Natural killer cell treated with Interleukin-12 subunit alpha and Interleukin-12 subunit beta and Interleukin-15 and Interleukin-18, amount 100 ng/mL, for 72 hours (primary cell): ENCODE measurements around the gene SLC1A2. TPM values are rescaled to one million over a fixed set of nuclear protein-coding genes. Genes with fewer than 3 reads are reported as not detected.

ENCODE experiments used
- ATAC-seq, 2 donors: fragments of 150-1000 bp; cut with Tn5 transposase in 1 of 2; sonication (Bioruptor Pico), chemical (Tn5 transposase) in 1 of 2; 2 replicates each; pipeline ENCODE4 v1.10.0; 2021
- DNase-seq: peaks from one replicate; pipeline ENCODE4 v3.0.0; 2022; ENCODE audit warnings: low spot score
- H3K27ac Mint-ChIP-seq, 2 donors: 1 replicate in 1 of 2; 2 replicates in 1 of 2; pipeline ENCODE4 v1.8.0; 2022; ENCODE audit warnings: mixed read lengths in 2 of 2, mild to moderate bottlenecking in 1 of 2, moderate library complexity in 1 of 2
- H3K27me3 Mint-ChIP-seq, 2 donors: 1 replicate in 1 of 2; 2 replicates in 1 of 2; pipeline ENCODE4 v1.8.0; 2022; ENCODE audit warnings: mixed read lengths in 2 of 2
- H3K36me3 Mint-ChIP-seq: one replicate; pipeline ENCODE4 v1.8.0; 2022; ENCODE audit warnings: mixed read lengths
- H3K4me1 Mint-ChIP-seq, 2 donors: 1 replicate in 1 of 2; 2 replicates in 1 of 2; pipeline ENCODE4 v1.8.0; 2022; ENCODE audit warnings: low read depth in 2 of 2, mixed read lengths in 2 of 2, mild to moderate bottlenecking in 1 of 2
- H3K4me3 Mint-ChIP-seq: one replicate; pipeline ENCODE4 v1.8.0; 2022; ENCODE audit warnings: mixed read lengths
- H3K9me3 Mint-ChIP-seq: 2 replicates; pipeline ENCODE4 v1.8.0; 2022; ENCODE audit warnings: mixed read lengths
- total RNA-seq, 2 donors: library from RNA; stranded (reverse); gene quantifications; one replicate each; pipeline ENCODE4 v1.2.3, GENCODE V29; 2022

SLC1A2 gene
- total RNA-seq, 2 donors from 2014 or later, result 0.12 TPM; not detected in 1

DNA sequence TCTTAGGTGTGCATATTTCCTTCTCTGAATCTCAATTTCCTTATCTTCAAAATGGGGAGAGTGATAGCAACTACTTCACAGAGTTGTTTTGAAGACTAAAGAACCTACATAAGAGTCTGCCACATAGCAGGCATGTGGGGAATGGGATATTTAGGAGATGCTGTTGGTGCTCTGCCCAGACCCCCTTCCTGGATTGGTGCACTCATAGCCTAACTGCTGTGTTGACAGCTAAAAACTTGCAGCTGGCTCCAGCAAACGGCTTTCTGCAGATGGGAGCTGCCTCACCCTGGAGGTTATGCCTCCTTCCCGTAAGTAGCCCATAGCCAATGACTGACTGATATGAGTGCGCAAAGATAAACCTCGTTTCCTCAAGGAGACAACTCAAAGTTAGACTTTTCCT is 174.3 kb downstream of the SLC1A2 start:
- no peak overlapping the region for H3K4me3 Mint-ChIP-seq
- no peak overlapping the region for H3K27ac Mint-ChIP-seq
- H3K36me3 Mint-ChIP-seq, result no peaks in the 10 kb centered on the region
- DNase-seq (no peak), ATAC-seq (no peak)
- H3K27me3 Mint-ChIP-seq, result no peaks in the 10 kb centered on the region
- peaks cover 29 to 39% of the 10 kb centered on the region in 2 donors for H3K4me1 Mint-ChIP-seq
- H3K9me3 Mint-ChIP-seq, result no peaks in the 10 kb centered on the region

DNA sequence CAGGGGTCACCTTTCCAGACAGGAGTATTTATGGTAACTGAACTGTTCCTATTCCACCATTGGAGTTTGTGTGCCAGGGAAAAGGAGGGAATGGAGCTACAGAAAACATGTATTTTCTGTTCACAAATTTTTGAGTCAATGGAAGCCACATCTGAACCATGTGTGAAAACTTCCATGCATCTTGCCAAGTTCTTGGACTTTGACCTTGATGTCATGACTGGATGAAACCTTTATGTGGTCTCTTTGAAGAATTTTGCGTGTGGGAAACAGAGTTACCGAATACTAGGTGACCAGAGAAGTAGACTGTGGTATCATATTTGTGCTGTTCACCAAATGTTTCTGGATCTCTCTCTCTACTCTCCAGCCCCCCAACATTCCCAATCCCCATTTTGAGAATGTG is 175.6 kb downstream of the SLC1A2 start:
- H3K4me3 Mint-ChIP-seq, result no peak overlapping the region
- H3K4me1 Mint-ChIP-seq, result peaks cover 29 to 39% of the 10 kb centered on the region in 2 donors
- H3K9me3 Mint-ChIP-seq, result no peaks in the 10 kb centered on the region
- DNase-seq, result no peak
- peaks cover 0 to 2% of the 10 kb centered on the region in 2 donors for H3K27me3 Mint-ChIP-seq
- no peaks in the 10 kb centered on the region for H3K36me3 Mint-ChIP-seq
- H3K27ac Mint-ChIP-seq, result no peak overlapping the region
- ATAC-seq, result no peak

GRCh38 chr11:35242412-35243242 is 176.7 kb downstream of the SLC1A2 start:
- DNase-seq (no peak), ATAC-seq (no peak)
- H3K4me3 Mint-ChIP-seq, result no peak overlapping the region
- peaks cover 29 to 38% of the 10 kb centered on the region in 2 donors for H3K4me1 Mint-ChIP-seq
- H3K27me3 Mint-ChIP-seq, result peaks cover 0 to 2% of the 10 kb centered on the region in 2 donors
- peak overlapping the region in 1 of 2 donors; percentile 73 for H3K27ac Mint-ChIP-seq
- no peaks in the 10 kb centered on the region for H3K36me3 Mint-ChIP-seq
- no peaks in the 10 kb centered on the region for H3K9me3 Mint-ChIP-seq

- H3K4me1 Mint-ChIP-seq, result peaks cover 29 to 39% of the 10 kb centered on the region in 2 donors
- no peak overlapping the region for H3K27ac Mint-ChIP-seq
- ATAC-seq, result peak in 1 of 2 donors; percentile 5
These were observed 177.8 kb downstream of the SLC1A2 start for GRCh38 chr11:35241531-35241930.

GRCh38 chr11:35241083-35241482 is 178.3 kb downstream of the SLC1A2 start:
- H3K4me1 Mint-ChIP-seq, result peaks cover 34 to 42% of the 10 kb centered on the region in 2 donors
- no peak for ATAC-seq
- no peaks in the 10 kb centered on the region for H3K36me3 Mint-ChIP-seq

More at GRCh38 chr11:35241531-35241930, 177.8 kb downstream of the SLC1A2 start:
- Mint-ChIP-seq H3K9me3 (no peaks in the 10 kb centered on the region), H3K27me3 (peaks cover 0 to 2% of the 10 kb centered on the region in 2 donors), H3K36me3 (no peaks in the 10 kb centered on the region), H3K4me3 (no peak overlapping the region)
- no peak for DNase-seq

DNA sequence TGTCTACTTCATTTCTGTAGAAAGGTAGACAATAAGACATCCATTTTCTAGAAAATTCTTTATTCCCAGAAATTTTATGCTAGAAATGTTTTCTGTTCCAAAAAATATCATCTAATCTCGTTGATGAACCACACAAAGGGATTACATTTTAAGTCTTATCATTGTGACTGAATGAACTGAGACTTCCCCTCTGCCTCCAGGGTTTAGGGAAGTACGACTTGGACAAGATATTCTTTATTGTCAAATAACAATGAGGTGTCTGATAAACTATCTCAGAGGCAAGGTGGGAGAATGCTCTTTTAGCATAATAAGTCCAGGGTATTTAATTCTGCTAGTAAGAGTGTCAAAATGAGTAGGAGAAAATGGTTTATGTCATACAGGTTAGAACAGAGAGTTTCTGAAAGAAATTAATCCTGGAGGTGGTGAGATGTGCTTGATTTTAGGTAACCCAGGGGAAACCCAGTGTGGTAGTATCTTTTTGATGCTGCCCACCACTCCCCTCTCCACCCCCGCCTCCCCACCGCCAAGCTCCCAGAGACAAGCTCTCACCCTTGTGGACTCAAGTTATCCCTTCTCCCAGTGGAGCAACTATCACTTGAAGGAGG is 179.8 kb downstream of the SLC1A2 start:
- Mint-ChIP-seq H3K4me3 (no peak overlapping the region), H3K36me3 (no peaks in the 10 kb centered on the region), H3K27me3 (peaks cover 0 to 2% of the 10 kb centered on the region in 2 donors), H3K4me1 (peaks cover 49 to 54% of the 10 kb centered on the region in 2 donors), H3K9me3 (no peaks in the 10 kb centered on the region), H3K27ac (peak overlapping the region in 1 of 2 donors; percentile 53)
- DNase-seq (no peak), ATAC-seq (no peak)

More at GRCh38 chr11:35241083-35241482, 178.3 kb downstream of the SLC1A2 start:
- Mint-ChIP-seq H3K4me3 (no peak overlapping the region), H3K9me3 (no peaks in the 10 kb centered on the region), H3K27ac (peak overlapping the region in 1 of 2 donors; percentile 3), H3K27me3 (peaks cover 0 to 2% of the 10 kb centered on the region in 2 donors)
- DNase-seq, result no peak

GRCh38 chr11:35238882-35239281 is 180.5 kb downstream of the SLC1A2 start:
- no peaks in the 10 kb centered on the region for H3K9me3 Mint-ChIP-seq
- no peak overlapping the region for H3K4me3 Mint-ChIP-seq
- peaks cover 3% of the 10 kb centered on the region for H3K36me3 Mint-ChIP-seq
- H3K27ac Mint-ChIP-seq, result peak overlapping the region in 1 of 2 donors; percentile 53
- ATAC-seq, result no peak
- no peak for DNase-seq
- H3K27me3 Mint-ChIP-seq, result peaks cover 0 to 2% of the 10 kb centered on the region in 2 donors
- peaks cover 56 to 59% of the 10 kb centered on the region in 2 donors for H3K4me1 Mint-ChIP-seq

- Mint-ChIP-seq H3K9me3 (no peaks in the 10 kb centered on the region), H3K4me3 (no peak overlapping the region), H3K27me3 (peaks cover 0 to 2% of the 10 kb centered on the region in 2 donors), H3K4me1 (peaks cover 60 to 61% of the 10 kb centered on the region in 2 donors), H3K27ac (peak overlapping the region in 1 of 2 donors; percentile 49), H3K36me3 (peaks cover 6% of the 10 kb centered on the region)
- no peak for ATAC-seq
- peak; percentile 65 for DNase-seq
These were observed 181.3 kb downstream of the SLC1A2 start for GRCh38 chr11:35237860-35238715.

DNA sequence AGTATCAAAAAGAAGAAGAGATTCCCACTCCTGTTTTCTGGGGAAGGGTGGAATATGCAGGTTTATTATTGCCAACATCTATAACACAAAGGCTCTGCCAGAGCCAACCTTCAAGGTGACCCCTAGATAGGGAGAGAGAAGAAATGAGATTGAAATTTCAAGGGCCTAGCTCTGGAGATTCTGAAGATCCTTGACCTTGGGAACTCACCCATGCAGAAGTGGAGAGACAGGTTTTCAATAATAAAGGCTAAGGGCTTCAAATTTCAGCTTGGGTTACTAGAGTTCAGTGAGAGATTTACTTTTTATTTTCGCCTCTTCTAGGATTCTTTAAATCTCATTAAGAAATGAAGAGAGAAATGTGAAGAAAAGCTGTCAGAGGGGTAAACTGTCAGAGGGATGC is 182.0 kb downstream of the SLC1A2 start:
- Mint-ChIP-seq H3K27ac (peak overlapping the region in 1 of 2 donors; percentile 84), H3K4me3 (no peak overlapping the region), H3K27me3 (peaks cover 0 to 2% of the 10 kb centered on the region in 2 donors), H3K36me3 (peaks cover 10% of the 10 kb centered on the region), H3K9me3 (no peaks in the 10 kb centered on the region), H3K4me1 (peaks cover 58 to 60% of the 10 kb centered on the region in 2 donors)
- DNase-seq (no peak), ATAC-seq (no peak)

- Mint-ChIP-seq H3K4me1 (peaks cover 54 to 56% of the 10 kb centered on the region in 2 donors), H3K27me3 (peaks cover 0 to 2% of the 10 kb centered on the region in 2 donors), H3K9me3 (no peaks in the 10 kb centered on the region), H3K4me3 (no peak overlapping the region), H3K36me3 (peaks cover 11% of the 10 kb centered on the region), H3K27ac (peak overlapping the region; percentile 50 to 84)
- ATAC-seq (no peak), DNase-seq (no peak)
These were observed 182.7 kb downstream of the SLC1A2 start for GRCh38 chr11:35236667-35237003.

- no peaks in the 10 kb centered on the region for H3K9me3 Mint-ChIP-seq
- peak overlapping the region; percentile 30 for H3K4me3 Mint-ChIP-seq
- DNase-seq (no peak), ATAC-seq (peak; percentile 73 to 83)
- peaks cover 0 to 2% of the 10 kb centered on the region in 2 donors for H3K27me3 Mint-ChIP-seq
- H3K4me1 Mint-ChIP-seq, result peaks cover 51 to 56% of the 10 kb centered on the region in 2 donors
- peaks cover 13% of the 10 kb centered on the region for H3K36me3 Mint-ChIP-seq
- peak overlapping the region; percentile 50 to 84 for H3K27ac Mint-ChIP-seq
These were observed 183.3 kb downstream of the SLC1A2 start for GRCh38 chr11:35235936-35236666.

- Mint-ChIP-seq H3K4me3 (peak overlapping the region; percentile 30), H3K36me3 (peaks cover 19% of the 10 kb centered on the region), H3K4me1 (peaks cover 52 to 56% of the 10 kb centered on the region in 2 donors), H3K9me3 (no peaks in the 10 kb centered on the region), H3K27ac (peak overlapping the region; percentile 50 to 84), H3K27me3 (peaks cover 0 to 2% of the 10 kb centered on the region in 2 donors)
- DNase-seq, result no peak
- ATAC-seq, result peak; percentile 57 to 69
These were observed 183.9 kb downstream of the SLC1A2 start for GRCh38 chr11:35235498-35235897.

GRCh38 chr11:35235157-35235468 is 184.2 kb downstream of the SLC1A2 start:
- H3K4me3 Mint-ChIP-seq, result peak overlapping the region; percentile 21
- peak overlapping the region; percentile 50 to 84 for H3K27ac Mint-ChIP-seq

More at GRCh38 chr11:35235157-35235468, 184.2 kb downstream of the SLC1A2 start:
- Mint-ChIP-seq H3K9me3 (no peaks in the 10 kb centered on the region), H3K4me1 (peaks cover 56 to 59% of the 10 kb centered on the region in 2 donors), H3K36me3 (peaks cover 23% of the 10 kb centered on the region), H3K27me3 (peaks cover 0 to 2% of the 10 kb centered on the region in 2 donors)
- ATAC-seq (peak in 1 of 2 donors; percentile 8), DNase-seq (no peak)
